Measurements from ENCODE around the gene CNTN6.
A peak's percentile ranks its signal among the peaks of the same experiment; 100 is the strongest.
"Not testable (repeated sequence)": the region's sequence is repeated elsewhere in the genome, so short reads cannot be mapped to it uniquely, and the experiment has no call there.

Gene CNTN6

GRCh38 chr3:1356101-1356500 is 263.3 kb downstream of the CNTN6 start:
- no peak overlapping the region for H3K27ac ChIP-seq
- TF ChIP-seq, protein P1, sequence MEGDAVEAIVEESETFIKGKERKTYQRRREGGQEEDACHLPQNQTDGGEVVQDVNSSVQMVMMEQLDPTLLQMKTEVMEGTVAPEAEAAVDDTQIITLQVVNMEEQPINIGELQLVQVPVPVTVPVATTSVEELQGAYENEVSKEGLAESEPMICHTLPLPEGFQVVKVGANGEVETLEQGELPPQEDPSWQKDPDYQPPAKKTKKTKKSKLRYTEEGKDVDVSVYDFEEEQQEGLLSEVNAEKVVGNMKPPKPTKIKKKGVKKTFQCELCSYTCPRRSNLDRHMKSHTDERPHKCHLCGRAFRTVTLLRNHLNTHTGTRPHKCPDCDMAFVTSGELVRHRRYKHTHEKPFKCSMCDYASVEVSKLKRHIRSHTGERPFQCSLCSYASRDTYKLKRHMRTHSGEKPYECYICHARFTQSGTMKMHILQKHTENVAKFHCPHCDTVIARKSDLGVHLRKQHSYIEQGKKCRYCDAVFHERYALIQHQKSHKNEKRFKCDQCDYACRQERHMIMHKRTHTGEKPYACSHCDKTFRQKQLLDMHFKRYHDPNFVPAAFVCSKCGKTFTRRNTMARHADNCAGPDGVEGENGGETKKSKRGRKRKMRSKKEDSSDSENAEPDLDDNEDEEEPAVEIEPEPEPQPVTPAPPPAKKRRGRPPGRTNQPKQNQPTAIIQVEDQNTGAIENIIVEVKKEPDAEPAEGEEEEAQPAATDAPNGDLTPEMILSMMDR (IDR thresholded peaks at IDR 0.05), result no peak

DNA sequence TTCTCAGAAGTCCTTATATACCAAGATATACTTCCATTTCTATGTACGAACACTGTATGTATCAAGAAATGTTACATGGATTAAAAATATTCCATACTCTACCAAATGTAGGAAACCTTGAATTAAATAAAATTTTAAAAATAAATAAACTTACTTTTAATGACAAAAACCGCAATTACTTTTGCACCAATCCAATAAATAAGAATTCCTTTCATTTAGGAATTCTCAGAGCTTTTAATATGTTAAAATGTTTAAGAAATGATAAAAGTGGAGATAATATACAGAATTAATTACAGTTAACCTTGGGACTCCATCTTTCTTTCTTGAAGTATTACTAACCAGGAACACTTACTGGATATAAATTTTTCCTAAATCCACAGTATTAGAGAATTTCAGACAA is 272.7 kb downstream of the CNTN6 start:
- no peak overlapping the region for H3K27ac ChIP-seq

GRCh38 chr3:1374471-1374870 is 281.6 kb downstream of the CNTN6 start:
- TF ChIP-seq, protein P1 (IDR thresholded peaks at IDR 0.05), result no peak
- TF ChIP-seq ZFX (IDR thresholded peaks at IDR 0.05; ENCODE audit: borderline replicate concordance), result no peak
- H3K27ac ChIP-seq, result no peak overlapping the region

More for the DNA sequence above, 272.7 kb downstream of the CNTN6 start:
- TF ChIP-seq, protein P1 (IDR thresholded peaks at IDR 0.05), result no peak
- TF ChIP-seq ZFX (IDR thresholded peaks at IDR 0.05; ENCODE audit: borderline replicate concordance), result no peak

DNA sequence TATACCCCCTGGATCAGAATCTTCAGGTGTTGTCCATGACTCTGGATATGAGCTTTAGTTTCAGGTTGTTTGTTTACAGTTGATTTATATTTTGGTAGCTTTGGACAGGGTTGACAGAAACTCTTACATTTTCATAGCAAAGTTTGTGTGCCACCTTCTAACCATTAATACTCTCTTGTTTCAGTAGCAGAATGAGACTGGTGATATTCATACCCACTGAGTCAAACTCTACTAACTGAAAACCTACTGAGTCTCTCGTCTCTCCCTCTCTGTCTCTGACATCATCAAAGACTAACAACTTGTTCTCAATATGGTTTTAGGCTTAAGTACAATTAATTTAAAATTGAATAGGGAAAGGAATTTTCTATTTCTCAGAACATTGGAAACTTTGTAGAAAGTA is 282.3 kb downstream of the CNTN6 start:
- TF ChIP-seq ZFX (IDR thresholded peaks at IDR 0.05; ENCODE audit: borderline replicate concordance), result no peak
- TF ChIP-seq, protein P1 (IDR thresholded peaks at IDR 0.05), result no peak
- no peak overlapping the region for H3K27ac ChIP-seq

GRCh38 chr3:1380926-1381646 is 288.3 kb downstream of the CNTN6 start:
- no peak overlapping the region for H3K27ac ChIP-seq
- no peak for TF ChIP-seq ZFX (IDR thresholded peaks at IDR 0.05; ENCODE audit: borderline replicate concordance)
- TF ChIP-seq, protein P1 (IDR thresholded peaks at IDR 0.05), result no peak

DNA sequence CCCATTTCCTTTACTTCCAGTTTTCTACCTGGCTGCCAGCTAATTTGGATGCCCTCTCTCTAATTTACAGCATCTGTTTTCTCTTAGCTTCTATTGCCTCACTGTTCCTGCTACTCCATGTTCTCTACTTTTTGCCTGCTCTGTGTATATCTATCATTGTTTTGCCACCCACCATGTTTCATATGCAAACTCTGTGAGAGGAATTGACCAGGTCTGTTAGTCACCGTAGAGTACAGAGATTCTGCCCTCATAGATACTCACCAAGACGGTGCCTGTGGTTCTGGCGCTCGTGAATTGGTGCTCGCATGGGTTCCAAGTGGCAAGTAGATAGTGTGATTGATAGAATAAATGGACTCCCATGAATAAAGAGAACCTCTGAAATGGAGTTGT is 288.8 kb downstream of the CNTN6 start:
- no peak overlapping the region for H3K27ac ChIP-seq
- TF ChIP-seq, protein P1 (IDR thresholded peaks at IDR 0.05), result no peak
- TF ChIP-seq ZFX (IDR thresholded peaks at IDR 0.05; ENCODE audit: borderline replicate concordance), result no peak

GRCh38 chr3:1387396-1387905 is 294.6 kb downstream of the CNTN6 start:
- TF ChIP-seq, protein P1 (IDR thresholded peaks at IDR 0.05), result 0 out of 2 replicates have a peak, but pooled peaks have one; percentile 8
- H3K27ac ChIP-seq, result not testable (repeated sequence)
